GM19372 (cell line): ENCODE measurements around the gene DENND1A.

Experiments
- ATAC-seq: cut with Tn5 transposase; IDR thresholded peaks from one replicate; pipeline ENCODE4 v1.9.1; 2021; ENCODE audit warnings: mild to moderate bottlenecking, low read depth, moderate library complexity; ENCODE audit not compliant: unreplicated experiment

Gene DENND1A

GRCh38 chr9:123660691-123661466 lies 269.0 kb downstream of the DENND1A start:
- ATAC-seq: no peak

- no peak for ATAC-seq
Measured at GRCh38 chr9:123659358-123659757, 270.6 kb downstream of the DENND1A start.

- ATAC-seq: no peak
Measured at GRCh38 chr9:123658792-123659191, 271.1 kb downstream of the DENND1A start.

GRCh38 chr9:123657941-123658340 lies 272.0 kb downstream of the DENND1A start:
- ATAC-seq: no peak

- no peak for ATAC-seq
Measured at GRCh38 chr9:123657099-123657498, 272.8 kb downstream of the DENND1A start.

- no peak for ATAC-seq
Measured at GRCh38 chr9:123656565-123656964, 273.4 kb downstream of the DENND1A start.

- ATAC-seq: no peak
Measured at GRCh38 chr9:123655681-123656423, 274.1 kb downstream of the DENND1A start.

GRCh38 chr9:123654994-123655637 lies 274.8 kb downstream of the DENND1A start:
- no peak for ATAC-seq

- no peak for ATAC-seq
Measured at GRCh38 chr9:123654218-123654993, 275.5 kb downstream of the DENND1A start.

- ATAC-seq: no peak
Measured at GRCh38 chr9:123652416-123652815, 277.5 kb downstream of the DENND1A start.

GRCh38 chr9:123651871-123652270 lies 278.1 kb downstream of the DENND1A start:
- no peak for ATAC-seq

GRCh38 chr9:123651273-123651672 lies 278.7 kb downstream of the DENND1A start:
- no peak for ATAC-seq

GRCh38 chr9:123649909-123650308 lies 280.0 kb downstream of the DENND1A start:
- ATAC-seq: no peak

- ATAC-seq: no peak
Measured at GRCh38 chr9:123647145-123647544, 282.8 kb downstream of the DENND1A start.

- ATAC-seq: no peak
Measured at GRCh38 chr9:123645762-123646161, 284.2 kb downstream of the DENND1A start.

GRCh38 chr9:123645126-123645525 lies 284.8 kb downstream of the DENND1A start:
- ATAC-seq: no peak

GRCh38 chr9:123643518-123643917 lies 286.4 kb downstream of the DENND1A start:
- ATAC-seq: no peak

GRCh38 chr9:123642291-123643278 lies 287.3 kb downstream of the DENND1A start:
- ATAC-seq: no peak

- ATAC-seq: no peak
Measured at GRCh38 chr9:123640792-123641222, 289.1 kb downstream of the DENND1A start.
